Stimulated activated CD8-positive, alpha-beta memory T cell treated with anti-CD3 and anti-CD28 coated beads, Interleukin-7, amount 100 ng/mL, for 24 hours (primary cell): ENCODE measurements around the gene CCDC57.
"Not testable (repeated sequence)": the region's sequence is repeated elsewhere in the genome, so short reads cannot be mapped to it uniquely, and the experiment has no call there.

Source experiments
- DNase-seq: peaks from one replicate; pipeline ENCODE4 v3.0.0-alpha.2; 2020; ENCODE audit warnings: low read depth

The CCDC57 gene

DNA sequence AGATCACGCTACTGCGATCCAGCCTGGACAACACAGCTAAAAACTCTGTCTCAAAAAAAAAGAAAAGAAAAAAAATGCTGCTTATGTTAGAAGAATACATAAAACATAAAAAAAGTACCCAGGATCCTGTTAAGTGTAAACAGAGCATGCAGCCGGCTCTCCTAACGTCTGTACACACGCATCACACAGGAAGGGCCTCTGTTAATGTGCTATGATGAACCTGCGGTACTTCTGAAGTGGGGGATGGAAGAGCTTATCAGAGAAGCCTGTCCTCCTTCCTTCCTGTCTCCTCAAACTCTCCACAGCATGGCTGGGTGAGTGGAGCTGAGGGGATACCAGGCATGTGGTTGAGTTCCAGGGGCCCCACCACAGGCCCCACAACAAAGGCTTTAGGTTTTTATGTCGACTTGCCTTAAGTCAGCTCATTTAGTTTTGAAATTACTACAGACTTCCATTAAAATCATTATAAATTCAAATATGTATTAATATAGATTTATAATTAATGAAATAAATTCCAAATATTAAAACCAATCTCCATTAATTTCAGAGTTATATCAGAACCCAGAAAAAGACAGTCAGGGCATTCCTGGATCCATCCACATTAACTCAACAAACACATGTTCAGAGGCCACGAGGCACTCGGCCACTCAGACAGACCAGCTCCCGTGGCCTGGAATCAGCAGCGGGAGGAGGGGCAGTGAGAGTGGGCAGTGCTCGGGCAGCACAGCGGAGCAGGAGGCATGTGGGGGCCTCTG lies 11.7 kb downstream of the CCDC57 start:
- no peak for DNase-seq

DNA sequence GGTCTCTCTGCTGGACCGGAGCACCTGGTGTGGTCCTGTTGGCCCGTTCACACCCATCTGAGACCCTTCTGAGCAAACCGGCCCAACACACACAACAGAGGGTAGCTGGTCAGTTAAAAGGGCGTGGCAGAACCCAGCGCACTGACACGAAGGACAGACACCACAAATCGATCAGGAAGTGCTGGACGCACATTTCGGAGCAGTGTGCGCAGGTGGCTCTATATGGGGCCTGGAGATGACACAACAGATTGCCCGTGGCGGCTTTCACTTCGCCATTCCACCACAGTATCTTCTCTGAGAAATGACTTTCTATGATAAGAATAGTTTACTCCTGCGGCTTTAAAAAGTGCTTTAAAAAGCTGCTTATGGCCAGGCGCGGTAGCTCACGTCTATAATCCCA lies 12.5 kb downstream of the CCDC57 start:
- no peak for DNase-seq

DNA sequence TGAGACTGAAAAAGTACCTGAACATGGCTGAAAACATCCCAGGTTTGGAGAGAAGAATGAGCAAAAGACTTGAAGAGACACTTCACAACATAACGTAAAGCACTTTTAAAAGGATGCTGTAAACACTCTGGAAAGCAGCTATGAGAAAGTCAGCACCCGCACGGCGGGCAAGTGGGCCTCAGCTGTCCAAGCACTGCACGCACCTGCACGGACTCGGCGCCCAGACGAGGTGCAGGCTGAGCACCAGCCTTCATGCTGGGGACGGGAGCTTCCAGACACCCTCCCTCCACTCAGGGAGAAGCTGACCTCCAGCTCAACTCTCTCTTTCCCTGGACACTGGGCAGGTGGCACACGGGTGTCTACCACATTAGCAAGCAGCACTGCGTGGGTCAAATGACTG lies 13.1 kb downstream of the CCDC57 start:
- DNase-seq, result no peak

DNA sequence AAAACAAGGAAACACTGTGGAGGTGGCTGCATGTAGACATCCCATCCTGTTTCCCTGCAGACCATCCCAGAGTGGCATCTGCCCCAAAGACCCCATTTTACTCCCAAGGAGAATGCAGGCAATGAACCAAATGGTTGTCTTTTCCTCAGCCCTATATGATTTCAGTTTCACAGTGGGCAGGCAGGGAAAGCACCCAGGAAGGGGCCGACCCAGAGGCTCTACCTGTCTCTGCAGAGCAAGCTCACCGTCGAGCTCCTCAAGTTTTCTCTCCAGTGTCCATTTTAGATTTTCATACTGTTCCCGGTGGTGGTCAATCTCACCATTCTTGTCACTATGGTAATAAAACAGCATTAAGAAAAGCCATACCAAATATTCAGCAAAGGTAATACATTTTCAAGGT lies 14.6 kb downstream of the CCDC57 start:
- DNase-seq, result no peak

DNA sequence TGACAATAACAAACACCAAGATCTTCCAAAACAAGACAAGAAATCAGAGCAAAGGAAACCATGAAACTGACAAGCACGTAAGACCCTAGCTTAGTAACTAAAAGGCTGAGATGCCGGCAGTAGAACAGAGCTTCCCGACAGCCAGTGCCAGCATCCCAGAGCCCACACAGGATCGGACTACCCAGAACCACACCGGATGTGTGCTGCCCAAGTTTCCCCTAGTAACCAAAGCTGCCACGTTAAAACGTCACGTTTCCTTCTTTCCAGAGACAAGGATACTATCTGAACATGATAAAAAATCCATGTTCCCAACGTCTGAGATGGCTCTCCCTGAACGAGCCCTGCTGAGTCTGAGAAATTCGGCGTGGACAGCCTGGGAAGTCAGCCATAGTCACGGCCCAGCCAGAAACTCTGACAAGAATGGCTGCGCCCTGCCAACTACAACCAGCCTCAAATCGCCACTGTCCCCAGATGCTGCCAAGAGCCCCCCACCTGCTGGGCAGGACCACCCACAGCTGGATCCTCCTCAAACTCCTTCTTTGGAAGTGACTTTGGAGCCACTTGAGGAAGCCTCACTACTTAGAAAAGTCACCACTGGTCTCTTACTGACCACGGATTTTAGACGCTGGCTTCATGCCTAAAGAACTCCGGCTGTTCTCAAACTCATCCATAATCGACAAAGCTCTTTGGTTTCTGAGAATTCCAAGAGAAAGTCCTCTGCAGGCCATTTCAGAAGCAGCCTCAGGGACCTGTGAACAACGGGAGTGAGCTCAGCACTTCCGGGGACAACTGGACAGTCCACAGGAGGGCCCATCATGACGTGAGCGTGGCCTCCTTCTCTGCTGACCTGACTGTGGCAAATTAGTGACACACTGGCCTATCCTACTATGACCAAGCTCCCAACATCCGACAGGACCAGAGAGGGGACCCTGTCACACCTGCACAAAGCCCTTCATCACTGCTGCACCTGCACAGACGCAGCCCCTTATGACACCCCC lies 16.7 kb downstream of the CCDC57 start:
- DNase-seq, result no peak

DNA sequence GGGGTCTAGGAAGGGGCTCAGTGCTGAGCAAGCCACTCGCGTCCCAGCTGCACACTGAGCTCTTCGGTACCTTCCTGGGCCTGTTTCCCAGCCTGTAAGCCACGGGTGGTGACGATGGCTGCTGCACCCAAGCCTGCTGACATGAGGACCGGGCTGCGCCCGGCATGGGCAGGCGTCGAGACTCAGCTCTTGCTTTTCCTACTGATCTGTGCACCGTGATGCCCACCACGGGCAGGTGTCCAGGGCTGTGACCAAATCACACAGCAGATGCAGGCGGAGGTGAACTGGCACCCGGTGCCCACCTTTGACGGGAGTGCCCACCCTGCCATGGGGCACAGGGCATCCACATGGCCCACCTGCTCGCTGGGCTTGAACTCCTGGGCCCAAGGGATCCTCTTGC lies 17.9 kb downstream of the CCDC57 start:
- DNase-seq, result no peak

DNA sequence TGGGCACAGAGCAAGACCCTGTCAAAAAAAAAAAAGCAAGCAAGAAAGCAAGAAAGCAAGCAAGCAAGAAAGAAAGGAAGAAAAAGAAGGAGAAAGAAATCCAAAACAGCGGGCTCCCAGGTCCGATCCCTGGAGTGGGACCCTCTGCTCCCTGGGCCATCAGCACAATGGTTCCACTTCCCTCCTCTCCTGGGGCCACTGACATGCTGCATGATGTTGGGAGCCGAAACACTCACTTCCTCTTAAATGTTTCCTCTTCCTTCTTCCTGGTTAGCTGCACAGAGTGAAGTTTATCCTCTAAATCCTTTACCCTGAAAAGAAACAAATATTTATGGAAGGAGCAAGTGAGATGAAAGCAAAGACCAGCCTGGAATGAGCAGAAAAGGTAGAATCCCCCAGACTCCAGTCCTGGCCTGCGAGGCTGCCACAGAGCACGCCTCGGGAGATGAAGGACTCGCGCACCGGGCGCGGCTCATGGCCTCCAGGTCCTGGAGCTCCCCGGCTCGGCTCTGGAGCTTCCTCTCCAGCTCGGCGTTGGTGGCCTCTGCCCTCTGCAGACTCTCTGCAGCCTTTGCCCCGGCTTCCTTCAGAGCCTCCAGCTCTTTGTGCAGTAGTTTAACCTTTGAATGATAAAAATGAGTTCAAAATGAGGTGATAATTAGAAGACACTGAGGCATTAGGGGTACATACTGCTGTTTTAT lies 19.0 kb downstream of the CCDC57 start:
- no peak for DNase-seq

DNA sequence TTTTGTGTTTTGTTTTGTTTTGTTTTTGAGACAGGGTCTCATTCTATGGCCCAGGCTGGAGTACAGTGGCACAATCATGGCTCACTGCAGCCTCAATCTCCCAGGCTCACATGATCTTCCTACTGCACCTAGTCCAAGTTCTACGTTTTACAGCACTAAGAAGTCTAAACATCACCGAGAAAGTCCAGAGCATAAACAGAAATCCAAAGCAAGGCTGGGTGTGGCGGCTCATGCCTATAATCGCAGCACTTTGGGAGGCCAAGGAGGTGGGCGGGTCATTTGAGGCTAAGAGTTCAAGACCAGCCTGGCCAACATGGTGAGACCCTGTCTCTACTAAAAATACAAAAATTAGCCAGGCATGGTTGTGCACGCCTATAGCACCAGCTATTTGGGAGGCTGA lies 19.6 kb downstream of the CCDC57 start:
- not testable (repeated sequence) for DNase-seq

DNA sequence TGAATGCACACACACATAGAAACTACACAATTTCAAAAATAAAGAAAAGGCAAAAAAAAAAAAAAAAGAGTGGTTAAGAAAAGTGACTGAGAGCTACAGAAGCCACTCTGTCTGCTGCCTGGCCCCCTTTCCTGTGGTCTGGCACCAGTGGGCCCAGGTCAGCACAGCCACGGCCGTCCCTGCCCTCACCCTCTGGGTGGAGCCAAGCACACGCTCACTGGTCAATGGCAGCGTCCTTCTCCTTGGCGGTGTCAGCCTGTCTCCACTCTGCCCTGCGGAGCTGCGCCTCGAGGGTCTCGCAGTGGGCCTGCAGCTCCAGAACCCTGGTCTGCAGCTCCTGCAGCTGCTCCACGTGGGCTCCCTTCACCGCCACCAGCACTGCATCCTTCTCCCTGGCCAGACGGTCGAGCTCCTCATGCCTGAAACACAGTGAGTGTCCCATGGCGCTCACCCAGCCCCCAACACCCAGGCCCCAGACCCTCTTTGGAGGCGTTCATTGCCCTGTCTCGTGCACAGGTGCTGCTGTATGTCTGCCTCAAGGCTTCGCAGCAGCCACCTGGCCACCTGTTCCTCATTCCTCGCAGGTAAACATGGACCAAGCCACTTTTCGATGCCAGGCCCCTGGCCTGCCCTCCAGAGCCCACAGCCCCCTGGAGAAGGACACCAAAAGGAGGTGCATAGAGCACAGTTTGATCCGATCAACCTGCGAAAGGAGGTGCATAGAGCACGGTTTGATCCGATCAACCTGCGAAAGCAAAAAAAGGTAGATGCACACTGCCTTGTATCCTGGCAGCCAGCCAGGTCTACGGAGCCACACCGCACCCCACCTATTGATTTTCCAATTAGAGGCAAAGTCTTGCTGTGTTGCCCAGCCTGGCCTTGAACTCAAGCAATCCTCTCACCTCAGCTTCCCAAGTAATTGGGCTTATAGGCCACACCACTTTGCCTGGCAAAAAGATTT lies 24.4 kb downstream of the CCDC57 start:
- no peak for DNase-seq

DNA sequence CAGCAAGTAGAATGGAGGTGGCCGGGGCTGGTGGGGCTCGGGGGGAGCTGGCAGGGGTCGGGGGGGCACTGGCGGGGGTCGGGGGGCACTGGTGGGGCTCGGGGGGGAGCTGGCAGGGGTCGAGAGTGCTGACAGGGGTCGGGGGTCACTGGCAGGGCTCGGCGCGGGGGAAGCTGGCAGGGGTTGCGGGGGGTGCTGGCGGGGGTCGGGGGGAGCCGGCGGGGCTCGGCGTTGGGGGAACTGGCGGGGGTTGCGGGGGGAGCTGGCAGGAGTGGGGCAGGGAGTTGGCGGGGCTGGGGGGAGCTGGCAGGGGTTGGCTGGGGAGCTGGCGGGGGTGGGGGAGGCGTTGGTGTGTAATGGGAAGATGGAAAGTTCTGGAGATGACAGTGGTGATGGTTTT lies 25.1 kb downstream of the CCDC57 start:
- no peak for DNase-seq

DNA sequence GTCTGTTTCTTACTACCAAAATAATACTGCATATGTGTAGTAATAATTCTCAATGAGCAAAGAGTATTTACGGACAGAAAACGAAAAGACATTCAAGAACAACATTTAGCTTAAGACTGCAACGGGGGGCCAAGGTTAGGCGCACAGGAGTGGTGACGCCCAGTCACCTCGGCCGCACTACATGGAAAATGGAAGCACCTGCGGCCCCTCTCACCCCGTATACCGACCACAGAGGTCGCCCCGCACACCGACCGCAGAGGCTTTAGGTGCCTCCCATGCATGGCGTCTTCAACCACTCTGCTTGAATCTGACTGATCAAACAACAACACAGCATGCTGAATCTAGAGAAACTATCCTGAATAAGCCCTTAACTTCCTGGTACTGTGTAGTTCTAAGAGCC lies 26.4 kb downstream of the CCDC57 start:
- no peak for DNase-seq

DNA sequence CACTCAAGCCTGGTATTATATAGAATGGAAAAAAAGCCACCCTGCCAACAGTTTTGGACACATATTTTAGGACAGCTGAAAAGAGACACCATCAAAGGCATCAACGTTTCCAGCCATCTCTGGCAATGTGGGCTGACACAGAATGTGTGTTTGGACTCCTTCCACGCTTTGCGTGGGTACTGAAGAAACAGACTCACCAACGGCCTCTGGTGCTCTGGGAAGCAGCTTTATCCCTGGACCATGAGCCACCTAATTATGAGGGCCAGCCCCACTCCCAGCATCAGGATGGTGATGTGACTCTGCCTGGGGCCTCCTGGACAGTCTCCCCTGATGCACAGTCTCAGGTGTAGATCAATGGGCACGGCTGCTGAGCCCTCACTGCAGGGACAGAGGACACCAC lies 27.9 kb downstream of the CCDC57 start:
- no peak for DNase-seq

DNA sequence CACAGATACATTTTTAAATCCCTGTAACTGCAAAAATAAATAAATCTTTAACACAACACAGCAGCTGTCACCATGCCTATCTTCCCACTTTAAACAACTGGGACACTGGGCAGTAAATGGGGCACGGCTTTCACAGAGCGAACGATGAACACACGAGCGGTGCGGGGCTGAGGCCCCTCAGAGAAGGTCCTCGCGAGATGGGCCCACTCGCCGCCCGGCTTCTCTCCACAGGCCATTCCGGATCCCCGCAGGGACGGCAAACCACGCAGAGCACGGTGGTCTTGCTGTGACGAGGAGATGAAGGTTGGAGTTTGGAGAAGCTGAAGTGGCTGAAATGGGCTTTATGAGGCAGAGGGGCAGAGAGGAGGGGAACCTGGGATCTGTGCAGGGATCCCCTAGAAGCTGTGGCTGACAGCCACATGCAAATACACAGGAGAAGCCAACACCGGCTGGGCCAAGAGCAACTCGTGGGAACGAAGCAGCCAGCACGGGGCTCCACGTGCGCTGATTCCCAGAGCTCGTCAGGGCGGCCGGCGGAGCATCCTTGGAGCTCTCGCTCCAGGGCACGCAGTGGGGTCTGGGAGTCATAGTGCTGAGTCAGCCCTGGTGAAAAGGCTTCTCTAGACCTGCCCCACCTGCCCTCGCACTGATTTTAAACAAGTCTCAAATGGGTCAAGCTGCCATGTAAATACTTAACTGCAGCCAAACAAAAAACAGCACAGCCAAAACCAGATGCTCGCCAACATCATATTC lies 31.7 kb downstream of the CCDC57 start:
- DNase-seq, result no peak

DNA sequence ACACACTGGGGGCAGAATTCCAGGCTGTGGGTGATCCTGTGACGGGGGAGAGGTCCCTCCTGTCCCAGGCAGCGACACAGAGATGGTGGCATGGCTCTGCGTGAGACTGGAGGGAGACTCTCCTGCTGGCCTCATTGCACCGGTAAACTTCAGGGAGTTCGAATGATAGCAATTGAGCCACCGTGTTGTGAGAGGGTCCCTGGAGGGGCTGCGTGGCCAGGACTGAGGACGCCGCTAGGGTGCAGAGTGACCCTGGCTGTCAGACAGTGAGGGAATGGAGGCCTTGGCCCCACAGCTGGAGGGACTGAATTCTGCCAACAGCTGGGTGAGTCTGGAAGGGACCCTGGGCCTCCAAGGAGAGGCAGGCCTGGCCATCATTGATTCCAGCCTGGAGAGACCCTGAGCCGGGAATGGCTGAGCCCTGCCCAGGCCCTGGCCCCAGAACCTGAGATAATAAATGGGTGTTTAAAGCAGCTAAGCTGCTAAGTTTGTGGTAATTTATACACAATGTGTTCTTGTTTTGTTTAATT lies 32.6 kb downstream of the CCDC57 start:
- DNase-seq, result no peak

DNA sequence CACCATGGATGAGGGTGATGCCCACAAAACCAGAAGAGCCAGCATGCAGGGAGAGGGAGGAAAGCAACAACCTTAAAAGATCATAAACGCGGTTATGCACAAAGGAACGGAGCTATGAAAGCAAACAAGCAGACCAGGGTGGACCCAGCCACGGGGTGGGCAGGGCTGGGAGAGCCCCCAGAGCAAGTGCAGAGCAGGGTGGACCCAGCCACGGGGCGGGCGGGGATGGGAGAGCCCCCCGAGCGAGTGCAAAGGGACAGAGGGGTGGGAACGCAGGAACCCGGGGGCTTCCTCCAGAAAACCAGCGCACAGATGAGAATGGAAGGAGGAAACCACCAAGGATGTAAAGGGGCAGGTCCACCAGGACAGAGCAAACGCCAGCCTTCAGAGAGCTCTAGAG lies 33.2 kb downstream of the CCDC57 start:
- DNase-seq, result no peak

DNA sequence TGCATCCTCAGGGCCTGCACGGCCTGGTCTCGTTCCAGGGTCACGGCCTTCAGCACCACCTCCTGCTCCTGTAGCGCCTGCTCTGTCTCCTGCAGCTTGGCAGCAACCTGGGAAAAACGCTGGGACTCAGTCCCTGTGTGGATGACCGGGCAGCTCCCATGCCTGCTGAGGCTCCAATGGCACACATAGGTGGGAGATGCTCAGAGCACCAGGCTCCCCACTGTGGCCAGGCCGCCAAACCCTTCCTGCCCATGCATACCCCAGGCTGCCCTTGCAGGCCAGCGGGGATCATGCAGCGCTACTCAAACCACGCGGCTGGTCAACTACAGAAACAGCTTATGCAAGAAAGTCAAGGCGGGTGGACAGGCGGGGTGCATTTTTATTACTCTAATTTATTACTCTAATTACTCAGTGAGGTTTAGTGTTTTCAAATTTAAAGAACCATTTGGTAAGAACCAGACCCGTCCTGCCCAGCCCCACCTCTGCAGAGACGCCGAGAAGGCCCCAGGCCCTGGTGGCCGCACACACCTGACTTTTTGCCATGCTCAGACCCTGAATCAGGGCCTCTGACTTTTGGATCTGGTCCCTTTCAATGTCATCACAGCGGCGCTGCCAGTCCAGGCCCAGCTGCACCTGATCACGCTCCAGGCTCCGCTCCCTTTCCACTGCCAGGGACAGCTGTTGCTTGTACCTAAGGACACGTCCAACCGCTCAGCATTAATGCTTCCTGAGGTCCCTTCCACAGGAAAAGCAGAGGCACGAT lies 34.0 kb downstream of the CCDC57 start:
- no peak for DNase-seq

DNA sequence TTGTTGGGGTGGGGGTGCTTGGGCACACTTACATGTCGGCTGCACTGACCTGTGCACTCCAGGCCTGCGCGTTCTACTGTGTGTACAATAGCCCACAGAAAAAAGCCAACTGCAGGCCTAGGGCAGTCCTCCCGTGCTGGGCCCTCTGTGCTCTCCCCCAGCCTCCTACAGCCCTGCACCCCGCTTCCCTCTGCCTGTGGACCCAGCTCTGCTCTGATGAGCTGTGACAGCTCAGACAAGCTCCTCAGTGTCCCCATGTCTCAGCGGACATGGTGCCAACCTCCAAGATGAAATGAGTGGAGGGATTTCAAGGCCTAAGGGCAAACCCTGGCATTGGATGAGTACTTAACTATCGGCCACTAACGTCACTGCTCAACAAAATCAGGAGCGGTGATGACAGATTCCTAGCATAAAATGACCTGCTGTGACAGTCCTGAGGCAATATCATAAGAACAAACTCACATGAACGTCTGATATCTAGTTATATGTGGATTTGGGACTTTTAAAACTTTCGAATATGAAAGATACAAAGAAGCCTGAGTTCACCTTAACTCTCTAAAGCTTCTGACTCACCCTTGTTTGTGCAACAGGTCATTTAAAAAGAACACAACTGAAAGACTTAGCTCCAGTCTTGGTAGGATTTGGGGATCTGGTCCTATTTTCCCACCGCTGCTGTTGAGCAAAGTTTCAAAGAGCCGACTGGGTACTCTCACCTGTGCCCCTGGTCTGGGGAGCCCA lies 34.7 kb downstream of the CCDC57 start:
- no peak for DNase-seq

DNA sequence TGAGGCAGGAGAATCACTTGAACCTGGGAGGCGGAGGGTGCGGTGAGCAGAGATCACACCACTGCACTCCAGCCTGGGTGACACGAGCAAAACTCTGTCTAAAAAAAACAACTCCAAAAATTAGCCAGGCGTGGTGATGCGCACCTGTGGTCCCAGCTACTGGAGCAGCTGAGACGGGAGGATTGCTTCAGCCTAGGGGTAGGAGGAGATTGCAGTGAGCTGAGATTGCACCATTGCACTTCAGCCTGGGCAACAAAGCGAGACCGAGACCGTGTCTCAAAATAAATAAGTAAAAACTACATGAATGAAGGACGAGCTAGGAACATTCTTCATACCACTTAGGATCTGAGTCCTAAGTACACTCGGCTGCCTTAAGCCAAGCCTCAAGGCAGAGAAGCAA lies 35.4 kb downstream of the CCDC57 start:
- no peak for DNase-seq

DNA sequence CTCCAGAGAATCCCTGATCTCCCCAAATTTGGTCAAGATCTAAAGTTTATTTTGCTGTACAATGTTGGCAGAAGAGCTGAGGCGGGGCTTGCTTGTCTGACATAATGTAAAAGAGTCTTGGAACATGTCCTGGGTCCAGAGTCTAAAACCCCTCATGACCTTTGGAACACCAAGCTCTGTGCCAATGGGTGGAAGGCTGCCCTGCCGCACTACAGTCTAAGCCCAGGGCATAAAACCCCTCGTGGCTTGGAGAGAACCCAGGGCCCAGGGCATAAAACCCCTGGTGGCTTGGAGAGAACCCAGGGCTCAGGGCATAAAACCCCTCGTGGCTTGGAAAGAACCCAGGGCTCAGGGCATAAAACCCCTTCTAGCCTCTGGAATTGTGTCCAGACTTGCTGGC lies 36.7 kb downstream of the CCDC57 start:
- DNase-seq, result no peak
